ENCODE data around the gene SFTPD.
A peak's percentile ranks its signal among the peaks of the same experiment; 100 is the strongest.

The SFTPD gene

GRCh38 chr10:79939969-79940368, 8.9 kb downstream of the SFTPD start:
- Mint-ChIP-seq H3K4me1 (peaks cover 47 to 63% of the 10 kb centered on the region in 2 donors), H3K4me3 (no peak overlapping the region), H3K27me3 (no peaks in the 10 kb centered on the region), H3K9me3 (peaks cover 0 to 1% of the 10 kb centered on the region in 2 donors), H3K27ac (peak overlapping the region; percentile 93), H3K36me3 (peaks cover 0 to 5% of the 10 kb centered on the region in 2 donors)
- no peak for ATAC-seq (replicated peaks)
- DNase-seq = no peak

- ATAC-seq (replicated peaks) = peak; percentile 85 to 87
- Mint-ChIP-seq H3K27ac (peak overlapping the region; percentile 93), H3K36me3 (peaks cover 0 to 5% of the 10 kb centered on the region in 2 donors), H3K27me3 (no peaks in the 10 kb centered on the region), H3K4me3 (peak overlapping the region; percentile 5 to 60), H3K9me3 (peaks cover 0 to 1% of the 10 kb centered on the region in 2 donors), H3K4me1 (peaks cover 50 to 72% of the 10 kb centered on the region in 2 donors)
- DNase-seq = peak; percentile 86
Measured at GRCh38 chr10:79938728-79939406, 10.0 kb downstream of the SFTPD start.

DNA sequence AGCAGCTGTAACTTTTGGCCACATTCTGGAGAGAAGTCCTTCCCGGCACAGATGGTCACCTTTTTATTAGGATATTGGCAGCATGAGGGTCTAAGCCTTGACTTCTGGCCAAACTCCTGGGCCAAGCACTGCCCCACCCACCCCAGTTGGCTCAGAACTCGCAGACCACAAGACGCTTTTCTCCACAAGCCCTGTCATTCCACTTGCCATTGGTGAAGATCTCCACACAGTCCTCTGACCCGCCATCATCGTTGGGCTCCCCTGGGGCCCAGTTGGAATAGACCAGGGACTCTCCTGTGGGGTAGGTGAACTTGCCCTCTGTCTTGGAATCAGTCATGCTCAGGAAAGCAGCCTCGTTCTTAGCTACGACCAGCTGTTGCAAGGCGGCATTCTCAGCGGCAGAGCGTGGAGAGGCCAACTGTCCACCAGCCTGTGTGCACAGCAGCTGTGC, 11.2 kb downstream of the SFTPD start:
- Mint-ChIP-seq H3K36me3 (peaks cover 0 to 5% of the 10 kb centered on the region in 2 donors), H3K9me3 (peaks cover 0 to 1% of the 10 kb centered on the region in 2 donors), H3K27me3 (no peaks in the 10 kb centered on the region), H3K4me1 (peaks cover 50 to 72% of the 10 kb centered on the region in 2 donors), H3K4me3 (peak overlapping the region; percentile 17 to 49), H3K27ac (peak overlapping the region; percentile 93)
- peak; percentile 39 for DNase-seq
- ATAC-seq (replicated peaks) = peak; percentile 10 to 14

DNA sequence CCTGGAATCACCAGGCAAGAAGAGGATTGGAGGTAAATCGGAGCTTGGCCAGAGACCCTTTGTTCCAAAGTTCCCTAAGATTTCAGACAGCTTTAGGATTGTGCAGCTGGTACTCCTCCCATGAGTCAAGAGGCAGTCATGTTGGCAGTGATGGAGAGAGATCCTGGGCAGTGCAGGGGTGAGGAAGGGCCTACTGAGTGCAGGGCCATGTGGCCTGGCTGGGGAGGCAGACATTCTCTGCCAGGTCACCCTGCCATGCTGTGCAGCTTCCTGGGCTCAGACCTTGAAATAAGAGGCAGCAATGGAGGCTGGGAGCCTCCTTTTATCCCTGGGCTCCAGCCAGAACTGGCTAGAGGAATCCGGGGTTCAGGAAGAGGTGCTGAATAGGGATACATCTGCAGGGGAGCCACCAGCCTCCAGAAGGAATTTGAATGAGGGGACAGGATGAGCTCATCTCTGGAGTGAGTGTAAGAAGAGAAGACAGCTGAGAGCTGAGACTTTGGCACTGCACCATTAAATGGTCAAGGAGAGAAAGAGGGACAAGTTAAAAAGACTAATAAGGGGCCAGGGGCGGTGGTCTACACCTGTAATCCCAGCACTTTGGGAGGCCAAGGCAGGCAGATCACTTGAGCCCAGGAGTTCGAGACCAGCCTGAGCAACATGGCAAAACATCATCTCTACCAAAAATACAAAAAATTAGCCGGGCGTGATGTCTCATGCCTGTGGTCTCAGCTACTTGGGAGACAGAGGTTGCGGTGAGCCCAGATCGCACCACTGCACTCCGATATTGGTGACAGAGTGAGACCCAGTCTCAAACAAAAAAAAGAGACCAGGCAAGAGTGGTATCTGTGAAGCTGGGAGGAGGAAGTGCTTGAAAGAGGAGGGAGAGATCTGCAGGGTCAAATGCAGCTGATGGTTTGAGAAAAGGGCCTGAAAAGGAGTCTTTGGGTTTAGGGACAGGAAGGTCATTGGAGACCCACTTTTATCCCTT, 12.0 kb downstream of the SFTPD start:
- Mint-ChIP-seq H3K9me3 (peaks cover 0 to 1% of the 10 kb centered on the region in 2 donors), H3K4me3 (peak overlapping the region; percentile 17 to 49), H3K4me1 (peaks cover 50 to 72% of the 10 kb centered on the region in 2 donors), H3K36me3 (peaks cover 0 to 5% of the 10 kb centered on the region in 2 donors), H3K27ac (peak overlapping the region; percentile 93), H3K27me3 (peaks cover 0 to 4% of the 10 kb centered on the region in 2 donors)
- ATAC-seq (replicated peaks) (peak; percentile 54 to 60), DNase-seq (no peak)

DNA sequence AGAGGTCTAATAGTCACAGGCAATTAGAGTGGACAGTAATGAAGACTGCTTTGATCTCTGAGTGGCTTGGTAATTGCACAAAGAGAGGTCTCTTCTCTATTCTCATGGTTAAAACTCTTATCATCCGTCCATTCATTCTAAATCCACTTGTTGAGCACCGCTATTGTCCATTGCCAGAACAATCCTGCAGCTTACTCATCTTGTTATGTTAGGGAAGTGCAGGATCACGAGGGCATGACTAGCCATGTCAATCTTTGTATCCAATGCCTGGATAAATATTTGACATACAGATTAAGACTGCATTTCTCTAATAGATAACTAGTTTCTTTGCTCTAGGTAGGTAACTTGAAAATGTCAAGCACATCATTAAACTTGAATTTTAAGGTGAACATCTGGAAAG, 14.9 kb downstream of the SFTPD start:
- DNase-seq (no peak), ATAC-seq (replicated peaks) (no peak)
- peaks cover 35 to 52% of the 10 kb centered on the region in 2 donors for H3K4me1 Mint-ChIP-seq
- peaks cover 15 to 22% of the 10 kb centered on the region in 2 donors for H3K27me3 Mint-ChIP-seq
- H3K36me3 Mint-ChIP-seq = peaks cover 0 to 5% of the 10 kb centered on the region in 2 donors
- no peak overlapping the region for H3K4me3 Mint-ChIP-seq
- H3K9me3 Mint-ChIP-seq = no peaks in the 10 kb centered on the region
- no peak overlapping the region for H3K27ac Mint-ChIP-seq

DNA sequence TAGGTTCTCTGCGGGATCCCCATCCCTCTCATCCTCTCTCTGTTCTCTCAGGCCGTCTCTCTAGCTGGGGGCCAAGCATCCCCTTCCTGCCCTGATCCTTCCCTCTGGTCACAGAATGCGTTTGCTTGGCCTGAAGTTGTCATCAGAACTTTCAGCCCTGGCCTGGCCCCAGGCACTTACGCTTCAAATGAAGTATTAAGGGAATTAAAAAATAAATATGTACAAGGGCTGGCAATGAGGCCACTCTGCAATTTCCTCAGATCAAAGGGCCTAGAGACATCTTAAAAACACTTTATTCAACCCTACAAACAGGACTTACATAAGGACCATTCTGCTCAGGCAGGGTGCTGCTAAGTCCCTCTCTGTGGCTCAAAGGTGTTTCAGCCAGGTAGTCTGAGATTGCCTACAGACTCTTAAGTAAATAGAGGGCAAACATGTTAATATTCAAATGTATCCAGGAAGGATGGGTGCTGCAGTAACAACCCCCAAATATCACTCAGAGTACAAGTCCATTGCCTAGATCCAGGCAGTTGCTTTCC, 16.0 kb downstream of the SFTPD start:
- H3K36me3 Mint-ChIP-seq = peaks cover 0 to 5% of the 10 kb centered on the region in 2 donors
- ATAC-seq (replicated peaks) (no peak), DNase-seq (no peak)
- H3K27me3 Mint-ChIP-seq = peaks cover 15 to 22% of the 10 kb centered on the region in 2 donors
- H3K27ac Mint-ChIP-seq = no peak overlapping the region
- no peak overlapping the region for H3K4me3 Mint-ChIP-seq
- H3K9me3 Mint-ChIP-seq = no peaks in the 10 kb centered on the region
- peaks cover 30 to 42% of the 10 kb centered on the region in 2 donors for H3K4me1 Mint-ChIP-seq

GRCh38 chr10:79932307-79932706, 16.6 kb downstream of the SFTPD start:
- H3K4me1 Mint-ChIP-seq = peaks cover 24 to 36% of the 10 kb centered on the region in 2 donors
- peaks cover 15 to 22% of the 10 kb centered on the region in 2 donors for H3K27me3 Mint-ChIP-seq
- H3K27ac Mint-ChIP-seq = no peak overlapping the region
- peaks cover 0 to 5% of the 10 kb centered on the region in 2 donors for H3K36me3 Mint-ChIP-seq
- no peak for ATAC-seq (replicated peaks)
- no peak for DNase-seq
- no peaks in the 10 kb centered on the region for H3K9me3 Mint-ChIP-seq
- no peak overlapping the region for H3K4me3 Mint-ChIP-seq

DNA sequence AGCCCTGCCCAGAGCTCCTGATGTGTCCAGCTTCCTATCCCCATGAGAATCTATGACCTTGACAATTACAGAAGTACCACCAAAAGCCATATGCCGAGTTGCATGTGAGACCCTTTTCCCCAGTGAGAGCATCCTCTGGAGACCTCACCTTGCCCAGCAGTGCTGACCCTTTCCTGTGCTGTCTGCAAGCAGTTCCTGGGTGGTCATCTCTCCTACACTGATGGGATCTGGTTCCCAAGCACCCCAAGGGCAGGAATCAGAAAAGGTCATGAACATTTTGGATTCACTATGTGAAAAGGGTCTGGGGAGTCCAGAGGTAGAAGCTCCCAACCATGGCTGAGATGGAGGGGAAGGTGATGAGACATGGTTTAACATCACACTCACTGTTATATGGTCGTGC, 18.2 kb downstream of the SFTPD start:
- Mint-ChIP-seq H3K9me3 (peaks cover 5% of the 10 kb centered on the region in 2 donors), H3K4me3 (no peak overlapping the region), H3K36me3 (peaks cover 1 to 8% of the 10 kb centered on the region in 2 donors), H3K27me3 (peaks cover 22% of the 10 kb centered on the region in 2 donors), H3K27ac (no peak overlapping the region), H3K4me1 (peaks cover 13 to 24% of the 10 kb centered on the region in 2 donors)
- ATAC-seq (replicated peaks) (no peak), DNase-seq (no peak)

- H3K4me1 Mint-ChIP-seq = peaks cover 10 to 19% of the 10 kb centered on the region in 2 donors
- ATAC-seq (replicated peaks) (no peak), DNase-seq (no peak)
- peaks cover 1 to 8% of the 10 kb centered on the region in 2 donors for H3K36me3 Mint-ChIP-seq
- no peak overlapping the region for H3K27ac Mint-ChIP-seq
- H3K9me3 Mint-ChIP-seq = peaks cover 5% of the 10 kb centered on the region in 2 donors
- peaks cover 22% of the 10 kb centered on the region in 2 donors for H3K27me3 Mint-ChIP-seq
- H3K4me3 Mint-ChIP-seq = no peak overlapping the region
Measured at GRCh38 chr10:79930267-79930666, 18.6 kb downstream of the SFTPD start.

- peak; percentile 48 for DNase-seq
- H3K4me1 Mint-ChIP-seq = peaks cover 9 to 11% of the 10 kb centered on the region in 2 donors
- peaks cover 1 to 8% of the 10 kb centered on the region in 2 donors for H3K36me3 Mint-ChIP-seq
- H3K9me3 Mint-ChIP-seq = peaks cover 5% of the 10 kb centered on the region in 2 donors
- H3K27ac Mint-ChIP-seq = no peak overlapping the region
- peak; percentile 95 to 96 for ATAC-seq (replicated peaks)
- no peak overlapping the region for H3K4me3 Mint-ChIP-seq
- H3K27me3 Mint-ChIP-seq = peaks cover 22% of the 10 kb centered on the region in 2 donors
Measured at GRCh38 chr10:79929409-79929904, 19.4 kb downstream of the SFTPD start.

DNA sequence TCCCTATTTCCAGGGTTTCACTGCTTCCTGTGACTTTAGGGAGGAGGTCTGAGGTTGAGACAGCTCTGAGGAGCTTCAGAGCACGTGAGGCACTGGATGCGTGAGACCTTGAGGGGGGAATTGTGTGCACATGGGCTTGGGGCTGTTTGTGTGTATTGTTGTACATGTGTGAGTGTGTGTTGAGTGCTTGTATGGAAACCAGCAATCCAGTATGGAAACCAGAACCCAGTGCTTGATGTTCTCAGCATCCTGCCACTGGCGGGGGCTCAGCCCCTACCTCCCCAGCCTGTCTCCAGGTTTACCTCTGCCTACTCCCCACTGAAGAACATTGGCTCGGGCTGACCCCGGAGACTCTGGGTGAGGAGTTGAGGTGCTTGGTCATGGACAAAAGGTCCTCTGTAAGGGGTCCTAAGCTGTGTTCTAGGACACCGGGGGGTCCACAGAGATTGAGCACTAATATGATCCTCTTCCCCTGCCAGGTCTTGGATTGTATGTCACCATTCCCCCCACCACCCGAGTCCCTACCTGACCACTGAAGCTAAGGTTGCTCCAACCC, 20.8 kb downstream of the SFTPD start:
- Mint-ChIP-seq H3K9me3 (peaks cover 5% of the 10 kb centered on the region in 2 donors), H3K4me3 (no peak overlapping the region), H3K27me3 (peaks cover 22% of the 10 kb centered on the region in 2 donors), H3K27ac (no peak overlapping the region), H3K4me1 (peaks cover 6 to 7% of the 10 kb centered on the region in 2 donors), H3K36me3 (peaks cover 1 to 8% of the 10 kb centered on the region in 2 donors)
- DNase-seq (no peak), ATAC-seq (replicated peaks) (no peak)

DNA sequence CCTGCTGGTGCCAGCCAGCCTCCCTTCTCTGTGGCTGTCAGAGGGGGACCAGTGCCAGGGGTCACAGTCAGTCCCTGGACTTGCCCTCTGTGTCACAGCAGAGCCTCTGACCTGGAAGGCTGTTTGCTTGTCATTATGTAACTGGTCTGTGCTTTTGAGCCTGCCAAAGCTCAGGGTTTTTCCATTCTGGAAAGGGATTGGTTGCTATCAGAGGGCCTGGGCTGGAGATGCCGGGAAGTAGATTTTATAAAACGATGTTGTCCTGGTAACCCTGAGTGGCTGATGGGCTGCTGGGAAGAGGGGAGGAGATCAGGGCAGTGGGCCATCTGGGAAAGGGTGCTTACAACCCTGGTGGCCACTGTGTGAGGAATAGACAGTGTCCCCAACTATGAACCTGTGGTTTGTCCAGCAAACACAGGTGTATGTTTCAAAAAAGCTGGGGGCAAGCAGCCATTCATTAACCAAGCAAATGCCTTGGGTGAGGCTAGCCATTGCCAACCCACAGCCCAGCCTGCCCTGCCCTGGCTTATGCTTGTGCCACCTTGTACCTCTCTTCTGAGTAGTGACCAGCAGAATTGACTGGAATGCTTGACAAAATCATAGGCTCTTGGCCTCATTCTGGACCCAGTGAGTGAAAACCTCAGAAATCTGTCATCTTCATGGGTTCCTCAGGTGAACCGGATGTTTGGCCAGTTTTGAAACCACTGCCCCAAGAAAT, 21.6 kb downstream of the SFTPD start:
- H3K4me1 Mint-ChIP-seq = peaks cover 6 to 7% of the 10 kb centered on the region in 2 donors
- ATAC-seq (replicated peaks) = no peak

GRCh38 chr10:79926037-79926436, 22.9 kb downstream of the SFTPD start:
- Mint-ChIP-seq H3K36me3 (peaks cover 1 to 8% of the 10 kb centered on the region in 2 donors), H3K27me3 (peaks cover 15 to 22% of the 10 kb centered on the region in 2 donors), H3K4me3 (no peak overlapping the region), H3K27ac (peak overlapping the region; percentile 20), H3K9me3 (peaks cover 5% of the 10 kb centered on the region in 2 donors), H3K4me1 (peaks cover 6 to 7% of the 10 kb centered on the region in 2 donors)
- DNase-seq = no peak
- no peak for ATAC-seq (replicated peaks)

More for the DNA sequence above, 21.6 kb downstream of the SFTPD start:
- DNase-seq = no peak
- Mint-ChIP-seq H3K27ac (no peak overlapping the region), H3K36me3 (peaks cover 1 to 8% of the 10 kb centered on the region in 2 donors), H3K9me3 (peaks cover 5% of the 10 kb centered on the region in 2 donors), H3K27me3 (peaks cover 18 to 22% of the 10 kb centered on the region in 2 donors), H3K4me3 (no peak overlapping the region)

Data from stimulated activated naive B cell treated with anti-CD40 and anti-IgM and Interleukin-4, amounts not matched to agents 10 μg/mL and 1 μg/mL and 100 μg/mL, for 72 hours (primary cell).